Smooth muscle cell (in vitro differentiated cells): ENCODE data around the gene GNA12. TPM values are rescaled to one million over a fixed set of nuclear protein-coding genes. Genes with fewer than 3 reads are reported as not detected.

Experiments used
- DNase-seq: peaks from one replicate; lab custom pipeline; 2025; ENCODE audit not compliant: unreplicated experiment; lab: John Stamatoyannopoulos, UW
- H2AFZ ChIP-seq: fragments of 200-600 bp; sonication (generic); 2 replicates; pipeline ENCODE4 v1.6.0; 2016; ENCODE audit warnings: antibody characterized with exemption, low read depth, mild to moderate bottlenecking
- H3F3A ChIP-seq: fragments of 200-600 bp; sonication (generic); 2 replicates; pipeline ENCODE4 v1.6.0; 2017; ENCODE audit warnings: antibody characterized with exemption, low read depth
- H3K27ac ChIP-seq: fragments of 200-600 bp; sonication (generic); 2 replicates; pipeline ENCODE4 v1.5.1; 2016; ENCODE audit warnings: low read depth, mild to moderate bottlenecking
- H3K27me3 ChIP-seq: fragments of 200-600 bp; sonication (generic); 2 replicates; pipeline ENCODE4 v1.6.1; 2016; ENCODE audit warnings: low read depth, mild to moderate bottlenecking
- H3K36me3 ChIP-seq: fragments of 200-600 bp; sonication (generic); 2 replicates; pipeline ENCODE4 v1.5.1; 2016; ENCODE audit warnings: low read depth
- H3K4me1 ChIP-seq: fragments of 200-600 bp; sonication (generic); 2 replicates; pipeline ENCODE4 v1.5.1; 2016; ENCODE audit warnings: low read depth
- H3K4me2 ChIP-seq: fragments of 200-600 bp; sonication (generic); 2 replicates; pipeline ENCODE4 v1.6.0; 2016; ENCODE audit warnings: mild to moderate bottlenecking
- H3K4me3 ChIP-seq: fragments of 200-600 bp; sonication (generic); 2 replicates; pipeline ENCODE4 v1.5.1; 2016; ENCODE audit warnings: mild to moderate bottlenecking
- H3K79me2 ChIP-seq: fragments of 200-600 bp; sonication (generic); 2 replicates; pipeline ENCODE4 v1.6.0; 2016; ENCODE audit warnings: low read depth, mild to moderate bottlenecking
- H3K9ac ChIP-seq: fragments of 200-600 bp; sonication (generic); 2 replicates; pipeline ENCODE4 v1.6.0; 2016; ENCODE audit warnings: low read depth
- H3K9me3 ChIP-seq: fragments of 200-600 bp; sonication (generic); replicated peaks from 2 replicates; pipeline ENCODE4 v1.5.1; 2016; ENCODE audit warnings: low read depth
- H4K20me1 ChIP-seq: fragments of 200-600 bp; sonication (generic); 2 replicates; pipeline ENCODE4 v1.6.0; 2016; ENCODE audit warnings: low read depth
- WGBS: methylation state at CpG from one replicate; pipeline ENCODE4 v1.1.7; 2016; ENCODE audit warnings: low lambda C conversion rate; 5-methylcytosine and 5-hydroxymethylcytosine counted together
- polyA plus RNA-seq: library from polyadenylated mRNA; unstranded; fragments of >200 nt; fragmentation: Nextera tagmentation; extraction: Ambion mirVana; gene quantifications from 2 replicates; pipeline ENCODE4 v1.2.1, GENCODE V29; 2016
- total RNA-seq: library from RNA; depleted of rRNA; stranded (reverse); fragments of >200 nt; gene quantifications from 2 replicates; pipeline ENCODE4 v1.2.3, GENCODE V29; 2014
- TF ChIP-seq, protein P1 (sequence below): fragments of 200-600 bp; sonication (generic); IDR thresholded peaks from 2 replicates; pipeline ENCODE4 v1.5.1; 2017; ENCODE audit warnings: borderline replicate concordance, mild to moderate bottlenecking, antibody characterized with exemption; ENCODE audit not compliant: insufficient read depth, poor library complexity, severe bottlenecking

Gene GNA12
- total and polyA plus RNA-seq, 2 experiments from 2014 or later: 20.3 to 34.7 TPM

DNA sequence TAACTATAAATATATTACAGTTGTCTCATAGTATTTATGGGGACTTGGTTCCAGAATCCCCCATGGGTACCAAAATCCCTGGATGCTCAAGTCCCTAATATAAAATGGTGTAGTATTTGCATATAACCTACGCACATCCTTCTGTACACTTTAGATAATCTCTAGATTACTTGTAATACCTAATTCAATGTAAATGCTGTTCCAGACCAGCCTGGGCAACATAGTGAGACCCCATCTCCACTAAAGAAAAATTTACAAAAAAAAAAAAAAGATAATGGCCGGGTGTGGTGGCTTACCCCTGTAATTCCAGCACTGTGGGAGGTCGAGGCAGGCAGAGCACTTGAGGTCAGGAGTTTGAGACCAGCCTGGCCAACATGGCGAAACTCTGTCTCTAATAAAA is 17.4 kb upstream of the GNA12 start:
- Histone ChIP-seq H3K27ac (no peak overlapping the region), H3K79me2 (no peaks in the 10 kb centered on the region), H3K4me2 (no peak overlapping the region), H3K9me3 (no peaks in the 10 kb centered on the region), H3K36me3 (no peaks in the 10 kb centered on the region), H4K20me1 (no peaks in the 10 kb centered on the region), H3F3A (peaks cover 12% of the 10 kb centered on the region), H2AFZ (no peak overlapping the region), H3K9ac (no peak overlapping the region), H3K4me3 (no peak overlapping the region), H3K4me1 (no peaks in the 10 kb centered on the region), H3K27me3 (no peaks in the 10 kb centered on the region)
- TF ChIP-seq, protein P1, sequence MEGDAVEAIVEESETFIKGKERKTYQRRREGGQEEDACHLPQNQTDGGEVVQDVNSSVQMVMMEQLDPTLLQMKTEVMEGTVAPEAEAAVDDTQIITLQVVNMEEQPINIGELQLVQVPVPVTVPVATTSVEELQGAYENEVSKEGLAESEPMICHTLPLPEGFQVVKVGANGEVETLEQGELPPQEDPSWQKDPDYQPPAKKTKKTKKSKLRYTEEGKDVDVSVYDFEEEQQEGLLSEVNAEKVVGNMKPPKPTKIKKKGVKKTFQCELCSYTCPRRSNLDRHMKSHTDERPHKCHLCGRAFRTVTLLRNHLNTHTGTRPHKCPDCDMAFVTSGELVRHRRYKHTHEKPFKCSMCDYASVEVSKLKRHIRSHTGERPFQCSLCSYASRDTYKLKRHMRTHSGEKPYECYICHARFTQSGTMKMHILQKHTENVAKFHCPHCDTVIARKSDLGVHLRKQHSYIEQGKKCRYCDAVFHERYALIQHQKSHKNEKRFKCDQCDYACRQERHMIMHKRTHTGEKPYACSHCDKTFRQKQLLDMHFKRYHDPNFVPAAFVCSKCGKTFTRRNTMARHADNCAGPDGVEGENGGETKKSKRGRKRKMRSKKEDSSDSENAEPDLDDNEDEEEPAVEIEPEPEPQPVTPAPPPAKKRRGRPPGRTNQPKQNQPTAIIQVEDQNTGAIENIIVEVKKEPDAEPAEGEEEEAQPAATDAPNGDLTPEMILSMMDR: no peak
- no peak for DNase-seq
- WGBS: 96% methylated on average over 4 of the region's 4 CpGs

DNA sequence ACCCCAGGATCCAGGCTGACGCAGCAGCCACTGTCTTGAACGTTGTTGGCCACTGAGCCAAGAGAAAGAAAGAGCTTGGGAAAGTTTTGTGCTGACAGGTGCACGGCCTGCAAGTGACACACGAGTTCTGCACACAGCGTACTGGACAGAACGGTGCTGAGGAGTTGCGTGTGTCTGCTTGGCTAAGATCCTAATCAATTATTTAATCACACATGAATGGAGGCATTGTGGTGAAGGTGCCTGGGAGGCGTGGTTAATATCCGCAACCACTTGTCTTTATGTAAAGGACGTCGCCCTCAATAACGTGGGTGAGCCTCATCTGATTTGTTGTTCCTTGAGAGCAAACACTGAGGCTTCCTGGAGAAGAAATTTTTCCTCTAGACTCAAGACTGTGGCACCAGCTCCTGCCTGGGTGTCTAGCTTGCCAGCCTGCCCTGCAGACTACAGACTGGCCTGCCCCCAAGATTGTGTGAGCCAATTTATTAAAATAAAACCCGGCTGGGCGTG is 16.6 kb upstream of the GNA12 start:
- 88% methylated on average over 14 of the region's 14 CpGs for WGBS
- H3F3A ChIP-seq: peaks cover 12% of the 10 kb centered on the region
- H3K27me3 ChIP-seq: no peaks in the 10 kb centered on the region
- H3K4me1 ChIP-seq: no peaks in the 10 kb centered on the region
- no peak for DNase-seq
- H3K4me3 ChIP-seq: no peak overlapping the region
- no peaks in the 10 kb centered on the region for H3K79me2 ChIP-seq
- no peak overlapping the region for H2AFZ ChIP-seq
- no peaks in the 10 kb centered on the region for H3K9me3 ChIP-seq
- no peaks in the 10 kb centered on the region for H3K36me3 ChIP-seq
- no peak overlapping the region for H3K9ac ChIP-seq
- TF ChIP-seq, protein P1: no peak
- H3K4me2 ChIP-seq: no peak overlapping the region
- H3K27ac ChIP-seq: no peak overlapping the region
- no peaks in the 10 kb centered on the region for H4K20me1 ChIP-seq

DNA sequence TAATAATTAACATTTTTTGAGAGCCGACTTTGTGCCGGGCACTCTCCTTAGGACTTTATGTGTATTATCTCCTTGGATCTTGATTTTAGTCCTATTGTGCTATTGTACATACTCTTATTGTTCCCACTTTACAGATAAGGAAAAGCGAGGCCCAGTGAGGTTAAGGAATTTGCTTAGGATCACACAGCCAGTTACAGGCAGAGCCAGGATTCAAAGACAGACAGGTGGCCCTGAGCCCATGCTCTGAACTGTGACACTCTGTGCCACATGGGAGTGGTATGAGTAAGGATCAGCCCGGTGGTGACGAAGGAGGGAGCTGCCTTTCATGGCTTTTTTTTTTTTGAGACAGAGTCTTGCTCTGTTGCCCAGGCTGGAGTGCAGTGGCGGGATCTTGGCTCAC is 15.8 kb upstream of the GNA12 start:
- Histone ChIP-seq H3K27me3 (no peaks in the 10 kb centered on the region), H3K9me3 (no peaks in the 10 kb centered on the region), H3K79me2 (no peaks in the 10 kb centered on the region), H3F3A (peaks cover 12% of the 10 kb centered on the region), H3K9ac (no peak overlapping the region), H3K4me3 (no peak overlapping the region), H2AFZ (no peak overlapping the region), H3K4me1 (no peaks in the 10 kb centered on the region), H3K36me3 (no peaks in the 10 kb centered on the region), H3K4me2 (no peak overlapping the region), H4K20me1 (no peaks in the 10 kb centered on the region), H3K27ac (no peak overlapping the region)
- WGBS: 96% methylated on average over 6 of the region's 6 CpGs
- TF ChIP-seq, protein P1: no peak
- DNase-seq: no peak

DNA sequence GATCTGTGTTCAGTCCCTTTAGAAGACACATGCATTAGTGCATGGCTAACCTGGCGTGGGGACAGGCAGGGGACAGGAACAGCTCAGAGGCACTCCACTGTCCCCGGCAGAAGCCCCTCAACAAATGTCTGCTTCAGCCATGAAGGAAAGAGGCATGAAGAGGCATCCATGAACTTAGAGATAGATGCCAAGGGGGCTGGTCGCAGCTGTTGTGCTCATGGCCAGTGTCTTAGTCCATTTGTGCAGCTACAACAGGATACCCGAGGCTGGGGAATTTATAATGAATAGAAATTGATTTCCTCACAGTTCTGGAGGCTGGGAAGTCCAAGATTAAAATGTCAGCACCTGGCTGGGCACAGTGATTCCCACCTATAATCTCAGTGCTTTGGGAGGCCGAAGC is 14.5 kb upstream of the GNA12 start:
- TF ChIP-seq, protein P1: no peak
- DNase-seq: no peak
- no peak overlapping the region for H3K4me3 ChIP-seq
- no peaks in the 10 kb centered on the region for H3K27me3 ChIP-seq
- H3K4me2 ChIP-seq: no peak overlapping the region
- H3K9ac ChIP-seq: no peak overlapping the region
- H3K36me3 ChIP-seq: no peaks in the 10 kb centered on the region
- WGBS: 92% methylated on average over 5 of the region's 5 CpGs
- H3K9me3 ChIP-seq: no peaks in the 10 kb centered on the region
- peaks cover 5% of the 10 kb centered on the region for H3F3A ChIP-seq
- H4K20me1 ChIP-seq: no peaks in the 10 kb centered on the region
- no peaks in the 10 kb centered on the region for H3K79me2 ChIP-seq
- H2AFZ ChIP-seq: no peak overlapping the region
- H3K4me1 ChIP-seq: no peaks in the 10 kb centered on the region
- no peak overlapping the region for H3K27ac ChIP-seq
